Stimulated activated CD8-positive, alpha-beta memory T cell treated with anti-CD3 and anti-CD28 coated beads, Interleukin-2, amount 100 ng/mL, for 48 hours (primary cell): ENCODE results near the gene ETNK2.
"Not testable (repeated sequence)": the region's sequence is repeated elsewhere in the genome, so short reads cannot be mapped to it uniquely, and the experiment has no call there.

Source experiments
- DNase-seq, 2 donors: peaks; one replicate each; pipeline ENCODE4 v3.0.0-alpha.2; 2020; ENCODE audit warnings: low read depth in 2 of 2

The ETNK2 gene

GRCh38 chr1:204098683-204099082 is 53.2 kb downstream of the ETNK2 start:
- no peak for DNase-seq

GRCh38 chr1:204096931-204097330 is 54.9 kb downstream of the ETNK2 start:
- no peak for DNase-seq

GRCh38 chr1:204094856-204095634 is 56.8 kb downstream of the ETNK2 start:
- no peak for DNase-seq

- DNase-seq = no peak
Observed at GRCh38 chr1:204094313-204094729, 57.5 kb downstream of the ETNK2 start.

- no peak for DNase-seq
Observed at GRCh38 chr1:204093781-204094180, 58.1 kb downstream of the ETNK2 start.

- no peak for DNase-seq
Observed at GRCh38 chr1:204093421-204093717, 58.5 kb downstream of the ETNK2 start.

- no peak for DNase-seq
Observed at GRCh38 chr1:204092632-204093420, 59.0 kb downstream of the ETNK2 start.

GRCh38 chr1:204091787-204092312 is 60.0 kb downstream of the ETNK2 start:
- DNase-seq = no peak

GRCh38 chr1:204091066-204091465 is 60.8 kb downstream of the ETNK2 start:
- no peak for DNase-seq

- not testable (repeated sequence) for DNase-seq
Observed at GRCh38 chr1:204090132-204090531, 61.7 kb downstream of the ETNK2 start.

GRCh38 chr1:204089044-204089751 is 62.6 kb downstream of the ETNK2 start:
- DNase-seq = no peak

- DNase-seq = no peak
Observed at GRCh38 chr1:204088596-204088995, 63.2 kb downstream of the ETNK2 start.

- DNase-seq = no peak
Observed at GRCh38 chr1:204087893-204088528, 63.8 kb downstream of the ETNK2 start.

GRCh38 chr1:204087181-204087892 is 64.5 kb downstream of the ETNK2 start:
- no peak for DNase-seq

GRCh38 chr1:204085876-204086275 is 66.0 kb downstream of the ETNK2 start:
- DNase-seq = no peak

GRCh38 chr1:204084247-204084772 is 67.5 kb downstream of the ETNK2 start:
- DNase-seq = no peak

GRCh38 chr1:204083491-204083890 is 68.4 kb downstream of the ETNK2 start:
- DNase-seq = no peak

GRCh38 chr1:204081791-204082513 is 69.9 kb downstream of the ETNK2 start:
- no peak for DNase-seq

- DNase-seq = no peak
Observed at GRCh38 chr1:204081164-204081790, 70.6 kb downstream of the ETNK2 start.
